GM18502 (cell line): Measurements from ENCODE around the gene MYO18B.
"Not testable (repeated sequence)": the region's sequence is repeated elsewhere in the genome, so short reads cannot be mapped to it uniquely, and the experiment has no call there.

ENCODE experiments used
- ATAC-seq: cut with Tn5 transposase; IDR thresholded peaks from one replicate; pipeline ENCODE4 v1.9.1; 2021; ENCODE audit warnings: mild to moderate bottlenecking; ENCODE audit not compliant: unreplicated experiment, poor library complexity

Gene MYO18B

DNA sequence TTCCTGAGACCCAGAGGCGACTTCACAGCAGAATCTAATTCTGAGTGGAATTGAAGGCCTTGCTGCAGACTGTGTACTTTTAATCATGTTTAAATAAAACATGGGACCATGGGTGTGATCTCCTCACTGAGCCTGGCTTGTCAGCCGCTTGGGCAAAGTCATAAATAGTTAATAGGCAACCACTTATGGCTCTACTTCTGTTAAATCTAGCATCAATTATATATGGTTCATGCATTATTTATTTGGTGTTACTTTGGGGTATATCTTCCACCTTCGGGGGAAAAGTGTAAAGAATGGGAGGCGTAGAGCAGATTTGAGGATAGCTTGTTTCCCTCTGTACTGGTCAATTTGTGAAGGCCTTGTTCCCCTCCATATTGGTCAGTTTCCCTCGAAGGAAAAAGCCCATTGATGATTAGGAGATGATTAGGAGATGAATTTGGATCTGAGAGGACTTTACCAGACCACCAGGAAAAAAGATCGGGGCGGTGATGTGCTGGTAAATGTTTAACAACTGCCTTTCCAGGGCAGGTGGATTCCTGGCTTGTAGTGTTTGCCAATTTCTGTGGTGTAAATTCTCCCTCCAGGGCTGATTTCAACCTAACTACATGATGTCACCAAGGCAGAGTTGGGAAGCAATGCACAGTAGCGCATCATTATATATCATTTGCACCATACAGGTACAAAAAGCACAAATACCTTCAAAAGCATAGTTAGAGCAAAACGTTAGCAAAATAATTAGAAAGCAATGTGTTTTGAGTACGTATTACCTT, 223.2 kb downstream of the MYO18B start:
- no peak for ATAC-seq

DNA sequence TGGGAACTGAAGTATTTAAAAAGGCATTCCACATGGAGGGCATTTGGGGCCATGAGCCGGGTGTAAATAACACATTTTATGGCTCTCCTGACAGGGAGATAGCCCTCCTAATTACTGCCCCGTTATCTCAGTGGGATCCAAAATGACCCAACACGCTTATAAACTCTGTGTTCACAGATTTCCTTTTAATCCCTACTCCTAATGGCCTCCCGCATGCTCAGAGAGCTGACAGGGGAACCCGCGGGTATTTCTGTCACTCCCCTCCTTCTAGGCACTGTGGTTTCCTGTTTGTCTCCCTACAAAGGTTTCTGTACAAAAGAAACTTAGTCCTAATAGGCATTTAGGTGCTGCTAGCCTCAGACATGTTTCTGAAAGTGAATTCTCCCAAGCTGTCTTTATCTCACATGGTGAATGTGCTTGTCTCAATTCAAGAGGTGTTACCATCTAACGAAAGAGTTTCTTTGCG, 224.5 kb downstream of the MYO18B start:
- ATAC-seq, result no peak

GRCh38 chr22:25969286-25969685, 227.3 kb downstream of the MYO18B start:
- ATAC-seq, result no peak

GRCh38 chr22:25969901-25970300, 227.9 kb downstream of the MYO18B start:
- no peak for ATAC-seq

GRCh38 chr22:25970374-25970911, 228.5 kb downstream of the MYO18B start:
- no peak for ATAC-seq

GRCh38 chr22:25970999-25971811, 229.2 kb downstream of the MYO18B start:
- no peak for ATAC-seq

GRCh38 chr22:25972397-25972796, 230.4 kb downstream of the MYO18B start:
- ATAC-seq, result no peak

DNA sequence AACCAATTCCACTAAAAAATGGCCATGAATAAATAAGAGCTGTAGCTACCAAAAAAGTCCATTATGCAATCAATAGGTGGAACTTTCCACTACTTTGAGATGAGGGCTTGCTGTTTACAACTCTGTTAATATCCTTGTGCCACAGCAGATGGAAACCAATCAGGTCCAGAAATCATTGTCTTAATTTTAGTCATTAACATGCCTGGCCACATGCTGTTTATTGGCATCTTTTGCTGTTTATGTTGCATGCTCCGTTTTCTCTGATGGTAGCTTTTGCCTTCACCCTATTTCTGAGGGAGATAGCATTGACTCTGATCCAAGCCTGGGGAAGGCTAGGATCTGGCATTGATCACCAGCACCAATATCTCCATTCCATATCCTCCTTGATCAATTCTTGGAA, 234.4 kb downstream of the MYO18B start:
- ATAC-seq, result no peak

DNA sequence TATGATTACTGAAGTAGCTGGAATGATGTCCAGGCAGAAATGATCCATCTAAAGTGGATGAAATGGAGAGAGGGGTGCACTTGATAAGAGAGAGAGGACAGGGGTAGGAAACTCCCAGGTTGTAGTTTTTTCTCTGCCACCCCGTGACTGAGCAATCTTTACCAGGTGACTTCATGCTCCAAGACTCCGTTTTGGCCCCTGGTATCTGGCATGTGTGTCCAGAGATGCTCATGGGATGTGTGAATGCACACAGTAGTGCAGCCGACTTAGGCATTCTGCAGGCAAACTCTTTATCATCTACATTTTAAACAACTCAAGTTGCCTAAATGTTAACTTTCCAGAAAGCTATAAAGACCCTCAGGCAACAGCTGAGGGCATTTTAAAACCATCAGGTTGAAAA, 238.0 kb downstream of the MYO18B start:
- ATAC-seq, result no peak

DNA sequence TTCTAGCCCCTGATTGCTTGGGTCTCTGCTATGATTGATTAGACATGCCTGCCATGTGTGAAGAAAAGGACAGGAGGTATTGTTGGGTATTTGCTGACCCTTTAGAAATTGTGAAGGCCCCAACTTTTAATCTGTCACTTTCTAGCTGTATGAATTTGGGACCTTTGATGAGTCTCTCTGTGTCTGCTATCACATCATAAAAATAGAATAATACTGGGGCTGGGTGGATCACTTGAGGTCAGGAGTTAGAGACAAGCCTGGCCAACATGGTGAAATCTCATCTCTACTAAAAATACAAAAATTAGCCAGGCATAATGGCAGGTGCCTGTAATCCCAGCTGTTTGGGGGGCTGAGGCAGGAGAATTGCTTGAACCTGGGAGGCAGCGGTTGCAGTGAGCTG, 242.9 kb downstream of the MYO18B start:
- ATAC-seq, result not testable (repeated sequence)

DNA sequence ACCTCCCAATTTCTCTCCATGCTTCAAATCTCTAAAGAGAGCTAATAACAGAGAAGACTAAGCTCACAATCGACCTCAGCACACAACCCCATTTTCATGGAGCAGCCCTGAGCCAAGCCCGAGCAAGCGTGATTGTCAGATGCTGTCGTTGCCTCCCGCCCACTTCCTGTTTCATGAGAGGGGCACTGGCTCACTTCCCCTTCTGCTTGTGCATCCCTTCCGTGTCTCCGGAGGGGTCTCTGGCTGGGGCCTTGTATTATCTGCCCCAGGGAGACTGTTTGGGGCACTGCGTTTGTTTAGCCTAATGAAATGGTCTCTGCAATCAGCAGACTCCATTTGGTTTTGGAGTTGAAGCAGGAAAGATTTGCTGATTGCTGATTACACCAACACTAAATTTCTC, 246.0 kb downstream of the MYO18B start:
- ATAC-seq, result no peak

GRCh38 chr22:25990940-25991339, 249.0 kb downstream of the MYO18B start:
- ATAC-seq, result no peak

DNA sequence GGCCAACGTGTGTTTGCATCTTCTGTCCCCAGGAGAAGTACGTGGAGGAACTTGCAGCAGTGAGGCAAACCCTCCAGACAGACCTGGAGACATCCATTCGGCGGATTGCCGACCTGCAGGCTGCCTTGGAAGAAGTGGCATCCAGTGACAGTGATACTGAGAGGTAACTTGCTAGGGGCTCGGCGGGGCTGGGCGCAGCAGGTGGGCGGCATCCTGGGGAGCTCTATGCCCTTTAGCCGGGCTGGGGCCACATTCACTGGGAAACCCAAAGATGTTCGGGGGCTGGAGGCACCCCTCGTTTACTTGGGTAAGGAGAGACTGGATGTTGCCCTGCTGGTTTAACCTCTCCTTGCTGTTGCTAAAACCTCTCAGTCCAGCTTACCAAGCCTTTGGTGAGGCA, 250.3 kb downstream of the MYO18B start:
- ATAC-seq, result no peak

- no peak for ATAC-seq
These were observed 254.7 kb downstream of the MYO18B start for GRCh38 chr22:25996669-25997068.

- ATAC-seq, result no peak
These were observed 256.1 kb downstream of the MYO18B start for GRCh38 chr22:25997886-25998775.

DNA sequence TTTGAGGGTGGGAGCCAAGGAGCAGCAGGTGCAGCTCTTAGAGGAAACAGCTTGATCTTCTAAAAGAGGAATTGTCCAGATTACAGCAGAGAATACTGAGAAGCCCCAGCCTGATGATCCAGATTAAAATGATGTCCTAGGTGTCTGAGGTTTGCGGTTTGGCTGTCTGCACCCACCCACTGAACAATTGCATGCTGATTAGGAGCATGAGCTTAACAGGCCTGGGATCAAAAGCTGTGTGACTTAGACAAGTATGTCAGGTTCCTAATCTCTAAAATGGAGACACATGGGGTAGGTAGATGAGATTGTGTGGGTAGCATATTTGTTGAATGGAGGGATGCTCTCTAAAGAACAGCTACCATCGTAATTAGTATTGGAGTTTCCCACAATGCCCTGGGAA, 260.5 kb downstream of the MYO18B start:
- ATAC-seq, result no peak

DNA sequence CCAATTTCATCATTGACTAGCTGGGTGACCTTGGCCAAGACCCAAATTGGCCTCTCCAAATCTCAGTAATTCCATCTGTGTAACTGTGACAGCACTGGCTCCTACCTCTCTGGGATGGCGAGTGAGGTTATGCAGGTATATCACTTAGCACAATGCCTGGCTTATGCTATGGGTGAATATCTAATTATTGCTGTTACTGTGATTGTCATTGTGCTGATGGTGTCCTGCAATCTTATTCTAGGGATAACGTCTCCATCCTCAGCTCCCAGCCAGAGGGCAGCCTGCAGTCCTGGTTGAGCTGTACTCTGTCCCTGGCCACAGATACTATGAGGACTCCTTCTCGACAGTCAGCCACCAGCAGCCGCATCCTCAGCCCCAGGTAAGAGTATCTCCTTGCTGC, 262.5 kb downstream of the MYO18B start:
- ATAC-seq, result no peak

DNA sequence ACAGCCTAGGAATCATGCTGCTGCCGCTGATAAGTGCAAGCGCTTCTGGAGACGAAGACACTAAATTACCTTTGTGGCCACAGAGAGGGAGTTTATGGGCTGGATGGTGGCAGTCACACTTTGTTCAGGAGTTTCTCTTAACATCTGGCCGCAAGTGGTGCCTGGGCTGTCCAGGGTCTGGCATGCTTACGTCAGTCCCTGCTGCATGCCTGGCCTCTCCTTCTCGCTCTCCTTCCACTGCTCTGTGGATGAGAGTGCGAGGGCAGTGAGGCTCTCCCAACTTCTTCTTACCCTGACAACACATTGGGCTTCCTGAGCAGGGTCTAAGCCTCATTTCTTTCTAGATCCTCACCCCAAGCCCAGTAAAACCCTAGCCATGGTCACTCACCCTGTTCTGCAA, 266.6 kb downstream of the MYO18B start:
- no peak for ATAC-seq

DNA sequence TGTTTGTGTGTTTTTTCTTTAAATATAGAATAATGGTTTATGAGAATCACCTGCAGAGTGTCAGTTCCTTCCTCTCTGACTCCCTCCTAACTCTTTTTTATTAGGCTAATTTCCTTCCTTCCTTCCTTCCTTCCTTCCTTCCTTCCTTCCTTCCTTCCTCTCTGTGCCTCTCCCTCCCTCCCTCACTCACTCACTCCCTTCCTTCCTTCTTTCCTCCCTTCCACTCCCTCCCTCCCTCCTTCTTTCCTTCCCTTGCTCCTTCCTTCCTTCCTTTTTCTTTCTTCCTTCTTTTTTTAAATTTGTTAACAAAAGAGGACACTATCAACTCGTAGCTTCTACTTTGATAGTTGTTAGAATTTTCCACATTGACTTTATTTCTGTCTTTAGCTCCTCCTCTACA, 274.9 kb downstream of the MYO18B start:
- no peak for ATAC-seq

DNA sequence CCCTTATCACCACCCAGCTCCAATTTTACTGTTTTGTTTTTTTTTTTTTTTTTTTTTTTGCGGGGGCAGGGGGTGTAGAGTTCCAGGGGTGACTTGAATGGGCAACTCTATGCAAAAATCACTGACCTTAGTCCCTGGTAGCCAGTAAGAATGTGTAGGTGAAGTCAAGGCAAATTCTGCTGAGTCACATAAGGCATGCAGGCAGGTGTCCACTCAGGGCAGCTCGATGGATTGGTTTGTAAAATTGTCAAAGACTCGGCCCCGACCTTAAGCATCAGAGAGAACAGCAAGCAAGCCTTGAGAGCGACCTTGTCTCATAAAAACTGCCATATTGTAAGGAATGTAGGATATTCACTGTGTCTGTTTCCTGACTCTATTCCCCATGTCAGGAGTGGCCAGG, 275.9 kb downstream of the MYO18B start:
- ATAC-seq, result no peak
